Heart right ventricle (tissue), 16 donors: ENCODE measurements around the gene ACER3. TPM values are rescaled to one million over a fixed set of nuclear protein-coding genes. Genes with fewer than 3 reads are reported as not detected.

Experiments used
- ATAC-seq, 8 donors: fragments of 200-7000 bp; cut with Tn5 transposase; one replicate each; pipeline ENCODE4 v1.9.1; 2020; ENCODE audit warnings: mild to moderate bottlenecking in 8 of 8, moderate library complexity in 8 of 8, moderate number of reproducible peaks in 1 of 8
- DNase-seq, 2 donors: peaks; one replicate each; pipeline ENCODE4 v3.0.0-alpha.2; 2020
- H3K27ac ChIP-seq, 10 donors: fragments of 200-600 bp; sonication (generic) in 2 of 10; one replicate each; pipeline versions ENCODE4 v1.5.0 to v1.8.0; 2020 to 2022; ENCODE audit warnings: mild to moderate bottlenecking in 3 of 10
- H3K27me3 ChIP-seq, 7 donors: fragments of 200-600 bp; one replicate each; pipeline ENCODE4 v1.8.0; 2021 to 2022; ENCODE audit warnings: mild to moderate bottlenecking in 2 of 7
- H3K36me3 ChIP-seq, 9 donors: fragments of 200-600 bp; sonication (generic) in 1 of 9; one replicate each; pipeline versions ENCODE4 v1.5.0 to v1.8.0; 2020 to 2022; ENCODE audit warnings: mild to moderate bottlenecking in 2 of 9
- H3K4me1 ChIP-seq, 9 donors: fragments of 200-600 bp; sonication (generic) in 1 of 9; one replicate each; pipeline versions ENCODE4 v1.5.0 to v1.8.0; 2020 to 2022; ENCODE audit warnings: mild to moderate bottlenecking in 4 of 9
- H3K4me3 ChIP-seq, 10 donors: fragments of 200-600 bp; sonication (generic) in 2 of 10; one replicate each; pipeline versions ENCODE4 v1.5.0 to v1.8.0; 2020 to 2022; ENCODE audit warnings: mild to moderate bottlenecking in 7 of 10, moderate library complexity in 2 of 10
- H3K9me3 ChIP-seq, 11 donors: fragments of 200-600 bp in 10 of 11; sonication (generic) in 2 of 11; one replicate each; pipeline versions ENCODE4 v1.5.0 to v1.8.0; 2013 to 2022; ENCODE audit warnings: mild to moderate bottlenecking in 2 of 11, control low read depth in 1 of 11, moderate library complexity in 1 of 11
- CTCF ChIP-seq, 9 donors: fragments of 200-600 bp; sonication (generic) in 2 of 9; IDR thresholded peaks; one replicate each; pipeline versions ENCODE4 v1.5.0 to v1.8.0; 2021 to 2022; ENCODE audit warnings: antibody characterized with exemption in 9 of 9, mild to moderate bottlenecking in 5 of 9, moderate library complexity in 1 of 9
- WGBS, 2 donors: extraction: QIAGEN DNeasy Blood & Tissue Kit; methylation state at CpG; one replicate each; pipeline ENCODE4 v1.1.7; 2013; ENCODE audit warnings: inconsistent platforms in 1 of 2; 5-methylcytosine and 5-hydroxymethylcytosine counted together
- intact Hi-C, 10 donors: fragments of 100-400 bp; cut with DNase I; formaldehyde crosslinking; loops; one replicate each; pipeline versions ENCODE4 v1.11.1 to v1.14.2; 2022
- polyA plus RNA-seq, 2 donors: library from polyadenylated mRNA; stranded (reverse); fragments of 200-250 nt; gene quantifications; one replicate each; pipeline ENCODE4 v1.2.3, GENCODE V29; 2013
- total RNA-seq, 10 donors: library from RNA; stranded (reverse); fragmentation: NEBNext Ultra II Directional in 3 of 10; extraction: Animal tissue kit (Norgen Biotek cat#: 25700) in 3 of 10; gene quantifications; one replicate each; pipeline versions ENCODE4 v1.2.1 to v1.2.4, GENCODE V29; 2021 to 2023
- donor health status: Arrhythmogenic right ventricular cardiomyopathy.
- donor health status: ischemic (EF 13 %, LVEDD 7.1; RV severe dilation, severe dysfunction).
- donor health status: healthy with polysubstance abuse.
- donor health status: DM: no; HTN: yes; CAD: no.
- donor health status: DM: no; HTN: no; CAD: no.
- donor health status: ischemic (EF 25% LVEDD 6.9; RV normal size, moderate dysfunction).
- donor health status: ischemic (EF 25% LVEDD 5.7; RV mildly dilated, moderate dysfunction).
- donor health status: healthy.
- donor health status: DM: yes; HTN: yes; CAD: no.
- donor health status: Ischemic cardiomyopathy.
- donor health status: ischemic (EF 35%, LVEDD 5.7; RV mildly dilated, moderate dysfunction).
- donor health status: nonischemic (EF 11% LVEDD 7.7; RV severe dilation, severe dysfunction).
- donor health status: DM: yes; HTN: yes; CAD: no.
- donor health status: PGD.
- donor health status: ischemic (EF 29% LVEDD 5.4; RV normal size, mild dysfunction).
- donor health status: nonischemic (EF 23%, LVEDD 6.1; RV moderate dilation, normal function).

Gene ACER3
- total and polyA plus RNA-seq, 12 donors: 2.9 to 14.8 (median 9.6) TPM

GRCh38 chr11:76835036-76835435 is 25.7 kb upstream of the ACER3 start:
- no peaks in the 10 kb centered on the region for H3K27me3 ChIP-seq
- intact Hi-C loops: no loop called here
- no peak for TF ChIP-seq CTCF (IDR thresholded peaks at IDR 0.05)
- WGBS, 2 donors: 95% methylated on average over 2 of the region's 2 CpGs
- no peaks in the 10 kb centered on the region for H3K36me3 ChIP-seq
- no peak overlapping the region for H3K27ac ChIP-seq
- DNase-seq (no peak), ATAC-seq (no peak)
- no peaks in the 10 kb centered on the region for H3K9me3 ChIP-seq
- H3K4me3 ChIP-seq: no peak overlapping the region
- peaks cover 6 to 55% (median 30%) of the 10 kb centered on the region in 9 donors for H3K4me1 ChIP-seq

GRCh38 chr11:76835928-76836612 is 24.6 kb upstream of the ACER3 start:
- peak; percentile 54 to 78 (median 72) for ATAC-seq
- WGBS, 2 donors: 62 to 69% methylated on average over 5 of the region's 5 CpGs
- DNase-seq: peak in 1 of 2 donors; percentile 44
- intact Hi-C loops: no loop called here
- no peaks in the 10 kb centered on the region for H3K9me3 ChIP-seq
- H3K4me3 ChIP-seq: no peak overlapping the region
- no peaks in the 10 kb centered on the region for H3K27me3 ChIP-seq
- TF ChIP-seq CTCF (IDR thresholded peaks at IDR 0.05): no peak
- no peaks in the 10 kb centered on the region for H3K36me3 ChIP-seq
- peaks cover 6 to 52% (median 30%) of the 10 kb centered on the region in 9 donors for H3K4me1 ChIP-seq
- peak overlapping the region in 9 of 10 donors; percentile 28 to 74 (median 59) for H3K27ac ChIP-seq

DNA sequence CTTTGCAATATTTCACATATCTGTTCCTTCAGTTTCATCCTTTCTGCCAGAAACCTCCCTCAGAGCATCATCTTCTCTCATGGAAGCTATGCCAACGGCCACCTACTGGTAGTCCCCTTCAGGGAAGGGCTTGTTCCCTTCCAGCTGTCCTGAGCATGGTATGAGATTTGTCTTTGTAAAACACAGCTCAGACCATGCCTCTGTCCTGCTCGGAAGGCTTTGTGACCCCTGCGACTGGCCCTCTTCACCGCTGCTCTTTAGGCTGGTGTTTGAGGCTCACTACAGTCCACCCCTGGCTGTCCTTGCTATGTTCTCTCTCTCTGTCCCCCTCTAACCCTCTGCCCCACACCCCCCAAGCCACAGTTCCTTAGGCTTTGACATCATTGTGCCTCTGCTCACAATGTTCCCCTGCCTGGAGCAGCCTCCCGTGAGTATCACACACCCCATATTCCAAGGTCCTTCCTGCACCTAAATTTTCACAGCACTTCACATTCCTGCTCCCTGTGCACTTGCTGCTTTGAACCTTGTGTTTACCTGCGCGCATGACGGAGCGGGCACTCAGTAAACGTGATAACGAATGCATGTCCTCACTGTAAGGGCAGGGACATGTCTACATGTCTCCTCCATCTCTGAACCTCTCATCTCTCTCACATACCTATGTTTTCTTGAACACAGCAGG is 24.0 kb upstream of the ACER3 start:
- peaks cover 6 to 47% (median 30%) of the 10 kb centered on the region in 9 donors for H3K4me1 ChIP-seq
- intact Hi-C loops: no loop called here
- no peaks in the 10 kb centered on the region for H3K27me3 ChIP-seq
- WGBS, 2 donors: 71 to 74% methylated on average over 11 of the region's 11 CpGs
- no peak overlapping the region for H3K4me3 ChIP-seq
- peak overlapping the region; percentile 28 to 74 (median 58) for H3K27ac ChIP-seq
- no peaks in the 10 kb centered on the region for H3K9me3 ChIP-seq
- TF ChIP-seq CTCF (IDR thresholded peaks at IDR 0.05): no peak
- DNase-seq (no peak), ATAC-seq (peak in 6 of 8 donors; percentile 16 to 60 (median 30))
- H3K36me3 ChIP-seq: no peaks in the 10 kb centered on the region

DNA sequence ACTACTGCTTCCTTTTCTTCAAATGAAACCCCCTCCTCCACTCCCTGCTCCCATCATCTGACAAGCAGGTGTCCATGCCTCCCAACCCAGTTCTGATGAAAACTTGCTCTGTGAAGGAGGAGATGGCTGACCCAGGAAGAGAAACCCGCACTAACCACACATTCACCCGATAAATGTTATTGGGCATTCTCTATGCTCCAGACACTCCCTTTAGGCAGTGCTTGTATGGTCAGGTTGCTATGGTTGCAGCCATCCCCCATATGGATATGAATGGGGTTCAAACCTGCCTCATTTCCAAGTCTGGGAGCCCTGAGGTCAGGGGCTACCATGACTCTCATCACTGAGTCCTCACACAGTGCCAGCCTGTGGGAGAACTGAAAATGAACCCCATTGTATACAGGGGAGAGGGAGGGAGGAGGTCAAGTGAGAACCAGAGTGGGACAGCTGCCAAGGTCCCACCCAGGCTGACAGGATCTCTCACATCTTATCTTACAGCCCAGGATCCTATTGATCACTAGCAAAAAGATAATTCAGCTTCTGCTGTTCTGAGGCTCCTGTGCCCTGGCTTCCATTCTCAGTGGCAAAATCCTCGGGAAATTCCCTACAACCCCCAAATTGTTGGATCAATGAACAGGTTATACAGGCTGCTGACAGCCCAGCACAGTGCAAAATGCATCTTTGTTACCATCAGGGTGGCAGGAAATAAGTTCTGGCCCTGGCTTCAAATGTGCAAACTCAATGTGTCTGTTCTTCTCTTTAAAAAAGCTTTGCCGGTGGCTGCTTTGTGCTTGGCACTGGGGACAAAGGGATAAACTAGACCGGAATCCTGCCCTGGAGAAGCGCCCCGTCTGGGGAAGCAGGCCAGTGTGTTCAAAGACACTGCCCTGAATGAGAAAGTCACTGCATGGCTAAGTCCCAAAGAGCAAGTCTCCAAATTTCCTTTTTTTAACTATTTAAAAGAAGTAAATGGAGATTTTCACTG is 22.7 kb upstream of the ACER3 start:
- Histone ChIP-seq H3K4me3 (no peak overlapping the region), H3K4me1 (peaks cover 6 to 46% (median 30%) of the 10 kb centered on the region in 9 donors), H3K36me3 (no peaks in the 10 kb centered on the region), H3K9me3 (no peaks in the 10 kb centered on the region), H3K27me3 (no peaks in the 10 kb centered on the region), H3K27ac (peak overlapping the region in 4 of 10 donors; percentile 26 to 74 (median 54))
- no peak for DNase-seq
- TF ChIP-seq CTCF (IDR thresholded peaks at IDR 0.05): no peak
- WGBS, 2 donors: 51 to 64% methylated on average over 7 of the region's 7 CpGs
- ATAC-seq: peak in 6 of 8 donors; percentile 5 to 38 (median 19)
- intact Hi-C loops: loop anchor here in 1 of 10 donors (2.0 kb wide), 1 partner anchor 31 kb away; no protein-coding TSS in a partner anchor
